ENCODE measurements around the gene GRK6.

- TF ChIP-seq NFXL1 (CRISPR knock-in tag; IDR thresholded peaks at IDR 0.05), result no peak
- no peak for TF ChIP-seq CTCF (IDR thresholded peaks at IDR 0.05 in 2 of 3, conservative IDR thresholded peaks at IDR 0.05 in 1 of 3; ENCODE audit: insufficient read depth in 2 of 3, low read depth in 1 of 3, low read length in 3 of 3)
- TF ChIP-seq FOXM1 (IDR thresholded peaks at IDR 0.05; ENCODE audit: low read depth), result no peak
- no peak for TF ChIP-seq FOXM1 (CRISPR knock-in tag; IDR thresholded peaks at IDR 0.05; ENCODE audit: low read depth)
These were observed 21.3 kb downstream of the GRK6 start for GRCh38 chr5:177447611-177448243.

All from K562 (cell line).